ENCODE results near the gene MAF. TPM values are rescaled to one million over a fixed set of nuclear protein-coding genes. Genes with fewer than 3 reads are reported as not detected.

MAF gene
- total and polyA plus RNA-seq, 2 experiments from 2014 or later, result 31.6 to 85.0 TPM

DNA sequence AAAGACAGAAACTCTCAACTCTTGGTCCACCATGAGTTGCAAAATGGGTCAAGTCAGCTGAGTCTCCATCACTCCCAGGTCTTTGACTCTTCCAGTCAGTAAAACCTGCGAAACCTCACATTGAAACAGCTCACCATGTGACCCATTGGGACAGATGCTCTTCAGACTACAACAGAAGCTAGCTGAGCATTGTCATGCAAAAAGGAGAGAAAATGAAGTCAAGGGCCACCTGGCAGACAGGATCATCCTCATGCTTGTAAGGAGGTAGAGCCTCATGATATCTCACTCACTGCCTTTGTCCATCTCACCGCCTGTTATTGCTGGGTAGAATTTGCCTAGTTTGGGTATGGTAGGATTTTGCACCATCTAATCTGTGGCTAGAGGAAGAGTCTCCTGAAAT, 50.2 kb downstream of the MAF start:
- TF ChIP-seq EZH2 (IDR thresholded peaks at IDR 0.05; ENCODE audit: borderline replicate concordance) (no peak), EZH2phosphoT487 (IDR thresholded peaks at IDR 0.05; ENCODE audit: low read depth, severe bottlenecking, unreplicated experiment) (no peak)
- TF ChIP-seq, protein P1, sequence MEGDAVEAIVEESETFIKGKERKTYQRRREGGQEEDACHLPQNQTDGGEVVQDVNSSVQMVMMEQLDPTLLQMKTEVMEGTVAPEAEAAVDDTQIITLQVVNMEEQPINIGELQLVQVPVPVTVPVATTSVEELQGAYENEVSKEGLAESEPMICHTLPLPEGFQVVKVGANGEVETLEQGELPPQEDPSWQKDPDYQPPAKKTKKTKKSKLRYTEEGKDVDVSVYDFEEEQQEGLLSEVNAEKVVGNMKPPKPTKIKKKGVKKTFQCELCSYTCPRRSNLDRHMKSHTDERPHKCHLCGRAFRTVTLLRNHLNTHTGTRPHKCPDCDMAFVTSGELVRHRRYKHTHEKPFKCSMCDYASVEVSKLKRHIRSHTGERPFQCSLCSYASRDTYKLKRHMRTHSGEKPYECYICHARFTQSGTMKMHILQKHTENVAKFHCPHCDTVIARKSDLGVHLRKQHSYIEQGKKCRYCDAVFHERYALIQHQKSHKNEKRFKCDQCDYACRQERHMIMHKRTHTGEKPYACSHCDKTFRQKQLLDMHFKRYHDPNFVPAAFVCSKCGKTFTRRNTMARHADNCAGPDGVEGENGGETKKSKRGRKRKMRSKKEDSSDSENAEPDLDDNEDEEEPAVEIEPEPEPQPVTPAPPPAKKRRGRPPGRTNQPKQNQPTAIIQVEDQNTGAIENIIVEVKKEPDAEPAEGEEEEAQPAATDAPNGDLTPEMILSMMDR (IDR thresholded peaks at IDR 0.05; ENCODE audit: poor library complexity), result no peak
- no peak for DNase-seq (ENCODE audit: low spot score)
- no peaks in the 10 kb centered on the region for H3K79me2 ChIP-seq
- H3K4me2 ChIP-seq, result no peak overlapping the region
- no peaks in the 10 kb centered on the region for H3K4me1 ChIP-seq (ENCODE audit: insufficient read depth)
- WGBS (ENCODE audit: low lambda C conversion rate, missing lambda C conversion rate), result 95% methylated on average over 2 of the region's 2 CpGs
- H3K27me3 ChIP-seq, result peaks cover 2% of the 10 kb centered on the region
- H3K27ac ChIP-seq, result no peak overlapping the region
- no peaks in the 10 kb centered on the region for H3K36me3 ChIP-seq (replicated peaks; ENCODE audit: insufficient read depth, low read depth)
- H2AFZ ChIP-seq, result no peak overlapping the region
- H4K20me1 ChIP-seq (ENCODE audit: insufficient read depth, poor library complexity, severe bottlenecking), result no peaks in the 10 kb centered on the region
- H3K9me3 ChIP-seq (ENCODE audit: low read depth), result no peaks in the 10 kb centered on the region
- H3K4me3 ChIP-seq, result no peak overlapping the region
- H3K9me2 ChIP-seq (replicated peaks; ENCODE audit: insufficient read depth), result no peaks in the 10 kb centered on the region

DNA sequence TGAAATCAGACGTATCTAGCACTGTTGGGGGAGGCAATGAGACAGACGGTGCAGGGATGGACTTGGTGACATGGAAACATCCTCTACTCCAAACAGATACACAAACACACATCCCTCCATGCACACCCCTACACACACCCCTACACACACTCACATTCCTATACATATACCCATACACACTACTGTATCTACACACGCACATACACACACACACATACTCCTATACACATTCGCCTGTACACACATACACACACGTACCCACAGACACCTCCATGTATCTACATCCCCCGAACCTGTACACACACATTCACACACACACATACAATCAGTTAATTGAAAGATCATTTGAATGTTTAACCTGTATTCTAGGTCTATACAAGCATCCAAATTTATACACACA, 53.5 kb downstream of the MAF start:
- Histone ChIP-seq H3K36me3 (replicated peaks; ENCODE audit: insufficient read depth, low read depth) (no peaks in the 10 kb centered on the region), H3K9me3 (ENCODE audit: low read depth) (no peaks in the 10 kb centered on the region), H2AFZ (no peak overlapping the region), H3K4me2 (no peak overlapping the region), H3K9me2 (replicated peaks; ENCODE audit: insufficient read depth) (no peaks in the 10 kb centered on the region), H3K4me1 (ENCODE audit: insufficient read depth) (no peaks in the 10 kb centered on the region), H3K79me2 (no peaks in the 10 kb centered on the region), H3K27ac (no peak overlapping the region), H4K20me1 (ENCODE audit: insufficient read depth, poor library complexity, severe bottlenecking) (no peaks in the 10 kb centered on the region), H3K27me3 (peaks cover 2% of the 10 kb centered on the region), H3K4me3 (no peak overlapping the region)
- DNase-seq (ENCODE audit: low spot score), result no peak
- WGBS (ENCODE audit: low lambda C conversion rate, missing lambda C conversion rate), result 84% methylated on average over 6 of the region's 6 CpGs
- TF ChIP-seq, protein P1 (IDR thresholded peaks at IDR 0.05; ENCODE audit: poor library complexity), result no peak
- TF ChIP-seq EZH2 (IDR thresholded peaks at IDR 0.05; ENCODE audit: borderline replicate concordance) (no peak), EZH2phosphoT487 (IDR thresholded peaks at IDR 0.05; ENCODE audit: low read depth, severe bottlenecking, unreplicated experiment) (no peak)
